SU-DHL-6 (cell line): ENCODE data around the gene MOB3B.

Experiments used
- H2AFZ ChIP-seq: fragments of 200-600 bp; sonication (generic); 2 replicates; pipeline ENCODE4 v1.6.1; 2014; ENCODE audit warnings: low read depth, mild to moderate bottlenecking, moderate library complexity, mixed read lengths, antibody characterized with exemption, low read length; ENCODE audit not compliant: severe bottlenecking
- H3F3A ChIP-seq: fragments of 200-600 bp; shearing (Covaris generic); 2 replicates; pipeline ENCODE4 v1.6.0; 2016; ENCODE audit warnings: antibody characterized with exemption, mild to moderate bottlenecking; ENCODE audit not compliant: insufficient read depth
- H3K27ac ChIP-seq: fragments of 200-600 bp; sonication (generic); 2 replicates; pipeline ENCODE4 v1.5.1; 2016; ENCODE audit warnings: low read depth, mild to moderate bottlenecking, low read length, moderate library complexity, mixed read lengths
- H3K27me3 ChIP-seq: fragments of 200-600 bp; sonication (generic), shearing (Covaris generic); 2 replicates; pipeline ENCODE4 v1.6.0; 2014; ENCODE audit warnings: mild to moderate bottlenecking, low read length
- H3K36me3 ChIP-seq: fragments of 200-600 bp; sonication (generic); 2 replicates; pipeline ENCODE4 v1.6.1; 2014; ENCODE audit warnings: mild to moderate bottlenecking, low read length, mixed read lengths
- H3K4me2 ChIP-seq: fragments of 300-600, 200-600 bp; shearing (Covaris generic), sonication (generic); 2 replicates; pipeline ENCODE4 v1.6.0; 2014; ENCODE audit warnings: low read length, low read depth, mild to moderate bottlenecking; ENCODE audit not compliant: poor library complexity, severe bottlenecking
- H3K4me3 ChIP-seq: fragments of 200-600 bp; sonication (generic); 2 replicates; pipeline ENCODE4 v1.5.1; 2014; ENCODE audit warnings: antibody characterized with exemption, low read length, mild to moderate bottlenecking, mixed read lengths; ENCODE audit not compliant: insufficient read depth, poor library complexity, severe bottlenecking
- H3K79me2 ChIP-seq: fragments of 200-600 bp; sonication (generic); 2 replicates; pipeline ENCODE4 v1.6.1; 2014; ENCODE audit warnings: mild to moderate bottlenecking, low read length, moderate library complexity; ENCODE audit not compliant: insufficient read depth
- H3K9ac ChIP-seq: fragments of 200-600 bp; sonication (generic); 2 replicates; pipeline ENCODE4 v1.7.0; 2014; ENCODE audit warnings: mild to moderate bottlenecking, low read length
- H3K9me2 ChIP-seq: fragments of 200-600 bp; sonication (generic); replicated peaks from 2 replicates; pipeline ENCODE4 v1.6.1; 2014; ENCODE audit warnings: low read length; ENCODE audit not compliant: insufficient read depth
- H3K9me3 ChIP-seq: fragments of 200-600 bp; sonication (generic); 2 replicates; pipeline ENCODE4 v1.6.1; 2014; ENCODE audit warnings: low read length, mixed read lengths; ENCODE audit not compliant: insufficient read depth
- H4K20me1 ChIP-seq: fragments of 200-600 bp; sonication (generic); 2 replicates; pipeline ENCODE4 v1.6.1; 2014; ENCODE audit warnings: low read depth, mild to moderate bottlenecking, antibody characterized with exemption, low read length, moderate library complexity, mixed read lengths
- CTCF ChIP-seq: fragments of 200-600 bp; sonication (generic); IDR thresholded peaks from one replicate; pipeline ENCODE4 v1.5.1; 2017; ENCODE audit warnings: antibody characterized with exemption, mild to moderate bottlenecking, low read length, moderate library complexity; ENCODE audit not compliant: insufficient read depth, poor library complexity, severe bottlenecking
- EZH2phosphoT487 ChIP-seq: fragments of 200-600 bp; sonication (generic), shearing (Covaris generic); conservative IDR thresholded peaks from 2 replicates; pipeline ENCODE4 v1.6.1; 2018; ENCODE audit warnings: mild to moderate bottlenecking, antibody characterized with exemption, low read length, moderate library complexity, mixed read lengths

The MOB3B gene

DNA sequence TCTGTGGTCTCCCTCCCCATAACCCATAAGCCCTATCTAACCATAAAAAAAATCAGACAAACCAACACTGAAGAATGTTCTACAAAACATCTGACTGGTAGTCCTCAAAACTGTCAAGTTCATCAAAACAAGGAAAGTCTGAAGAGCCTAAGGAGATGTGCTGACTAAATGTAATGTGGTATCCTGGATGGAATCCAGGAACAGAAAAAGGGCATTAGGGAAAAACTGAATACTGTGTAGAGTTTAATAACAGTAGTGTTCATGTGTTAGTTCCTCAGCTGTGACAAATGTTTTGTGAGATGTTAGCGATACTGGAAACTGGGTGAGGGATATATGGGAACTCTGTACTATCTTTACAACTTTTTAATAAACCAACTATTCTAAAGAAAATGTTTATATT, 157.0 kb downstream of the MOB3B start:
- H3K36me3 ChIP-seq: no peaks in the 10 kb centered on the region
- TF ChIP-seq EZH2phosphoT487 (no peak), CTCF (no peak)
- no peaks in the 10 kb centered on the region for H3F3A ChIP-seq
- no peaks in the 10 kb centered on the region for H4K20me1 ChIP-seq
- H3K9me3 ChIP-seq: no peaks in the 10 kb centered on the region
- no peak overlapping the region for H3K4me3 ChIP-seq
- no peaks in the 10 kb centered on the region for H3K9me2 ChIP-seq
- H3K27me3 ChIP-seq: no peaks in the 10 kb centered on the region
- no peak overlapping the region for H3K27ac ChIP-seq
- H3K9ac ChIP-seq: no peak overlapping the region
- no peak overlapping the region for H2AFZ ChIP-seq
- no peak overlapping the region for H3K4me2 ChIP-seq
- no peaks in the 10 kb centered on the region for H3K79me2 ChIP-seq

DNA sequence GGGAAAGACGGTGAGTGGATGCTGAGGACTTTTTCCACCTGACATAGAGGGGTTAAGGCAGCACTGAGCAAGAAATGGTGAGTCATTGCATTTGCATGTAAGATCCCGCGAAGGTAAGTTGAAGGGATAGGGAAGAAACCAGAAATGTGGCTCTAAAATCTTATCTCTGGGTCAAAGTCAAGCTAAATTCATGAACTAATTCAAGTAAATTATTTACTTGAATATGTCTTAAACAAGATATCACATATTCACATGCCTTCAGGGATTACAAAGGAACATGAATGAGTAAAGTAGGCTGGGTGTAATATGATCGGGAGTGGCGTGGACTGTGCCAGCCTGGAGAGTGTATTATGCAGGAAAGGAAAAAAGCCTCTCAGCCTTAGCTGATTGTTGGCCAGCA, 158.2 kb downstream of the MOB3B start:
- H3K4me2 ChIP-seq: no peak overlapping the region
- H3K9ac ChIP-seq: no peak overlapping the region
- H3F3A ChIP-seq: no peaks in the 10 kb centered on the region
- H3K4me3 ChIP-seq: no peak overlapping the region
- no peaks in the 10 kb centered on the region for H4K20me1 ChIP-seq
- H3K27me3 ChIP-seq: no peaks in the 10 kb centered on the region
- no peaks in the 10 kb centered on the region for H3K36me3 ChIP-seq
- H3K9me3 ChIP-seq: no peaks in the 10 kb centered on the region
- no peaks in the 10 kb centered on the region for H3K9me2 ChIP-seq
- H3K79me2 ChIP-seq: no peaks in the 10 kb centered on the region
- TF ChIP-seq CTCF (no peak), EZH2phosphoT487 (no peak)
- H3K27ac ChIP-seq: no peak overlapping the region
- no peak overlapping the region for H2AFZ ChIP-seq

DNA sequence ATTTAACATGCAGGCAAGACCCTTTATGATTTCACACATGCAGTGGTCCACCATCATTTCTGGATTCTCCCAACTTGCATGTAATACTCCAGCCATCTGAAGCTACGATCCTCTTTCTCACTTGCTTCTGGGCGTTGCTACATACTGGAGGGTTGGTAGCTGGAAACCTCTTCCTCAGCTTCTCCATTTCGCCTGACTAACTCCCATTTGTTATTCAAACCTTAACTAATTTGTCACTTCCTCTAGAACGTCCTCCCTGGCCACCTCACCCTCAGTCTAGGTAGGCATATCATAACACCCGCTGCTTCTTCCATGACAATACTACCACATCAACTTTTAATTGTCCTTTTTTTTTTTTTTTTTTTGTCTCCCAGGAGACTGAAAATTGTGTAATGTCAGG, 160.0 kb downstream of the MOB3B start:
- Histone ChIP-seq H3K27ac (no peak overlapping the region), H3K36me3 (no peaks in the 10 kb centered on the region), H3F3A (no peaks in the 10 kb centered on the region), H3K9me3 (no peaks in the 10 kb centered on the region), H3K79me2 (no peaks in the 10 kb centered on the region), H3K9me2 (no peaks in the 10 kb centered on the region), H3K27me3 (no peaks in the 10 kb centered on the region), H3K4me2 (no peak overlapping the region), H4K20me1 (no peaks in the 10 kb centered on the region), H2AFZ (no peak overlapping the region), H3K9ac (no peak overlapping the region), H3K4me3 (no peak overlapping the region)
- TF ChIP-seq CTCF (no peak), EZH2phosphoT487 (no peak)
